GM12878 (cell line): ENCODE results near the gene PLIN3. TPM values are rescaled to one million over a fixed set of nuclear protein-coding genes. Genes with fewer than 3 reads are reported as not detected.

ENCODE experiments used
- ASH2L ChIP-seq: fragments of 300-600, 200-600 bp; sonication (generic); IDR thresholded peaks from 2 replicates; pipeline ENCODE4 v1.6.1; 2017; ENCODE audit warnings: low read depth, mild to moderate bottlenecking, borderline replicate concordance
- CEBPZ ChIP-seq: fragments of 150-350 bp; IDR thresholded peaks from 2 replicates; pipeline ENCODE4 v1.6.1; 2016; ENCODE audit warnings: low read depth, low read length
- DPF2 ChIP-seq: fragments of 450-650 bp; IDR thresholded peaks from 2 replicates; pipeline ENCODE4 v1.6.1; 2017; ENCODE audit warnings: mild to moderate bottlenecking
- FOS ChIP-seq: IDR thresholded peaks from 3 replicates; pipeline ENCODE4 v1.6.1; 2011; ENCODE audit warnings: borderline replicate concordance; ENCODE audit not compliant: insufficient read length; ENCODE audit errors: extremely low read depth
- FOXK2 ChIP-seq: fragments of 450-650 bp; IDR thresholded peaks from 2 replicates; pipeline ENCODE4 v1.6.1; 2017; ENCODE audit warnings: mild to moderate bottlenecking, moderate library complexity
- NFIC ChIP-seq: IDR thresholded peaks from 2 replicates; pipeline ENCODE4 v1.6.1; 2012; ENCODE audit warnings: low read depth, mild to moderate bottlenecking, inconsistent platforms, low read length, moderate library complexity
- NR2C1 ChIP-seq: fragments of 450-650 bp; IDR thresholded peaks from 2 replicates; pipeline ENCODE4 v1.6.1; 2017; ENCODE audit warnings: antibody characterized with exemption, mild to moderate bottlenecking, moderate library complexity
- NR2C2 ChIP-seq: IDR thresholded peaks from 2 replicates; pipeline ENCODE4 v1.6.1; 2011; ENCODE audit warnings: borderline replicate concordance, low read depth; ENCODE audit not compliant: control insufficient read depth, insufficient read length
- PML ChIP-seq: IDR thresholded peaks from 2 replicates; pipeline ENCODE4 v1.6.1; 2012; ENCODE audit warnings: low read length, inconsistent platforms
- RB1 ChIP-seq: fragments of 450-650 bp; formaldehyde crosslinking; IDR thresholded peaks from 2 replicates; pipeline ENCODE4 v1.6.1; 2017; ENCODE audit warnings: mild to moderate bottlenecking, borderline replicate concordance
- SMAD1 ChIP-seq: fragments of 450-650 bp; IDR thresholded peaks from 2 replicates; pipeline ENCODE4 v1.6.1; 2018; ENCODE audit warnings: mild to moderate bottlenecking, low read depth; ENCODE audit not compliant: partially characterized antibody
- SMARCA5 ChIP-seq: fragments of 450-650 bp; IDR thresholded peaks from 2 replicates; pipeline ENCODE4 v1.6.1; 2017; ENCODE audit warnings: mild to moderate bottlenecking
- TCF12 ChIP-seq: IDR thresholded peaks from 2 replicates; pipeline ENCODE4 v1.6.1; 2011; ENCODE audit warnings: low read depth, mild to moderate bottlenecking, low read length
- TCF3 ChIP-seq: IDR thresholded peaks from 2 replicates; pipeline ENCODE4 v1.6.1; 2012; ENCODE audit warnings: low read depth, mild to moderate bottlenecking, low read length, borderline replicate concordance; ENCODE audit not compliant: insufficient read depth
- TCF7 ChIP-seq: IDR thresholded peaks from 2 replicates; pipeline ENCODE4 v1.6.1; 2014; ENCODE audit warnings: antibody characterized with exemption, borderline replicate concordance
- ZNF207 ChIP-seq: fragments of 450-650 bp; IDR thresholded peaks from 2 replicates; pipeline ENCODE4 v1.6.1; 2014; ENCODE audit warnings: antibody characterized with exemption, mild to moderate bottlenecking, borderline replicate concordance
- polyA plus RNA-seq, 11 experiments: library from polyadenylated mRNA; depleted of rRNA in 4 of 11; unstranded in 6 of 11; stranded (reverse) in 5 of 11; fragments of >200 nt; fragmentation: Nextera tagmentation in 4 of 11; fragmentation: Illumina TruSeq in 1 of 11; extraction: Ambion mirVana in 4 of 11; extraction: Trizol in 1 of 11; gene quantifications; 1 replicate in 1 of 11; 2 replicates in 10 of 11; pipeline versions ENCODE4 v1.2.1 to v1.2.3, GENCODE V29; 2011 to 2016; ENCODE audit warnings: inconsistent platforms in 2 of 11, missing spikeins in 2 of 11, low read depth in 1 of 11
- total RNA-seq, 4 experiments: library from RNA; depleted of rRNA in 3 of 4; stranded (reverse); fragments of >200 nt in 3 of 4; fragmentation: Illumina TruSeq in 1 of 4; extraction: Trizol in 1 of 4; gene quantifications; 2 replicates each; pipeline versions ENCODE4 v1.2.1 to v1.2.3, GENCODE V29; 2013 to 2021
- TF ChIP-seq, protein P1 (sequence below): IDR thresholded peaks from 2 replicates; pipeline ENCODE4 v1.6.1; 2012; ENCODE audit warnings: low read depth, low read length, improper control_type of control experiment
- TF ChIP-seq, protein P2 (sequence below), 3 experiments: IDR thresholded peaks in 2 of 3; conservative IDR thresholded peaks in 1 of 3; 2 replicates each; pipeline ENCODE4 v1.5.1; 2011; ENCODE audit warnings: low read depth in 3 of 3, low read length in 3 of 3, mild to moderate bottlenecking in 3 of 3, control low read depth in 2 of 3, moderate library complexity in 2 of 3, inconsistent platforms in 1 of 3, mixed read lengths in 1 of 3; ENCODE audit not compliant: control insufficient read depth in 2 of 3, insufficient read depth in 1 of 3; ENCODE audit errors: extremely low read depth in 1 of 3
- TF ChIP-seq, protein P3 (sequence below): IDR thresholded peaks from 2 replicates; pipeline ENCODE4 v1.6.1; 2011; ENCODE audit warnings: borderline replicate concordance, low read depth, mild to moderate bottlenecking, moderate library complexity, mixed read lengths, low read length; ENCODE audit not compliant: insufficient read depth; ENCODE audit errors: extremely low read length

Gene PLIN3
- total and polyA plus RNA-seq, 10 of the 15 experiments (the other 5 are each of a cell fraction or from before 2014, with no cell fraction given), result 7.7 to 71.4 (median 66.8) TPM

- peak; percentile 68; the same call in 1 of the 2 replicates for TF ChIP-seq RB1
- TF ChIP-seq PML, result no peak
- TF ChIP-seq, protein P1, sequence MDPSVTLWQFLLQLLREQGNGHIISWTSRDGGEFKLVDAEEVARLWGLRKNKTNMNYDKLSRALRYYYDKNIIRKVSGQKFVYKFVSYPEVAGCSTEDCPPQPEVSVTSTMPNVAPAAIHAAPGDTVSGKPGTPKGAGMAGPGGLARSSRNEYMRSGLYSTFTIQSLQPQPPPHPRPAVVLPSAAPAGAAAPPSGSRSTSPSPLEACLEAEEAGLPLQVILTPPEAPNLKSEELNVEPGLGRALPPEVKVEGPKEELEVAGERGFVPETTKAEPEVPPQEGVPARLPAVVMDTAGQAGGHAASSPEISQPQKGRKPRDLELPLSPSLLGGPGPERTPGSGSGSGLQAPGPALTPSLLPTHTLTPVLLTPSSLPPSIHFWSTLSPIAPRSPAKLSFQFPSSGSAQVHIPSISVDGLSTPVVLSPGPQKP, result no peak
- no peak for TF ChIP-seq ZNF207
- TF ChIP-seq NR2C2, result no peak
- TF ChIP-seq NR2C1, result peak; percentile 47
- TF ChIP-seq FOS, result no peak
- no peak for TF ChIP-seq SMAD1
- TF ChIP-seq SMARCA5, result 0 out of 2 replicates have a peak, but pooled peaks have one; percentile 59
- TF ChIP-seq, protein P2, sequence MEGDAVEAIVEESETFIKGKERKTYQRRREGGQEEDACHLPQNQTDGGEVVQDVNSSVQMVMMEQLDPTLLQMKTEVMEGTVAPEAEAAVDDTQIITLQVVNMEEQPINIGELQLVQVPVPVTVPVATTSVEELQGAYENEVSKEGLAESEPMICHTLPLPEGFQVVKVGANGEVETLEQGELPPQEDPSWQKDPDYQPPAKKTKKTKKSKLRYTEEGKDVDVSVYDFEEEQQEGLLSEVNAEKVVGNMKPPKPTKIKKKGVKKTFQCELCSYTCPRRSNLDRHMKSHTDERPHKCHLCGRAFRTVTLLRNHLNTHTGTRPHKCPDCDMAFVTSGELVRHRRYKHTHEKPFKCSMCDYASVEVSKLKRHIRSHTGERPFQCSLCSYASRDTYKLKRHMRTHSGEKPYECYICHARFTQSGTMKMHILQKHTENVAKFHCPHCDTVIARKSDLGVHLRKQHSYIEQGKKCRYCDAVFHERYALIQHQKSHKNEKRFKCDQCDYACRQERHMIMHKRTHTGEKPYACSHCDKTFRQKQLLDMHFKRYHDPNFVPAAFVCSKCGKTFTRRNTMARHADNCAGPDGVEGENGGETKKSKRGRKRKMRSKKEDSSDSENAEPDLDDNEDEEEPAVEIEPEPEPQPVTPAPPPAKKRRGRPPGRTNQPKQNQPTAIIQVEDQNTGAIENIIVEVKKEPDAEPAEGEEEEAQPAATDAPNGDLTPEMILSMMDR (IDR thresholded peaks at IDR 0.05 in 2 of 3, conservative IDR thresholded peaks at IDR 0.05 in 1 of 3; ENCODE audit: control insufficient read depth in 2 of 3, extremely low read depth in 1 of 3, insufficient read depth in 1 of 3, low read depth in 3 of 3, low read length in 3 of 3), result peak; percentile 88 to 92 (median 88)
- no peak for TF ChIP-seq TCF7
- no peak for TF ChIP-seq TCF3
- no peak for TF ChIP-seq NFIC
- no peak for TF ChIP-seq ASH2L
- TF ChIP-seq CEBPZ, result no peak
- no peak for TF ChIP-seq FOXK2
- TF ChIP-seq, protein P3, sequence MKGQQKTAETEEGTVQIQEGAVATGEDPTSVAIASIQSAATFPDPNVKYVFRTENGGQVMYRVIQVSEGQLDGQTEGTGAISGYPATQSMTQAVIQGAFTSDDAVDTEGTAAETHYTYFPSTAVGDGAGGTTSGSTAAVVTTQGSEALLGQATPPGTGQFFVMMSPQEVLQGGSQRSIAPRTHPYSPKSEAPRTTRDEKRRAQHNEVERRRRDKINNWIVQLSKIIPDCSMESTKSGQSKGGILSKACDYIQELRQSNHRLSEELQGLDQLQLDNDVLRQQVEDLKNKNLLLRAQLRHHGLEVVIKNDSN, result no peak
- no peak for TF ChIP-seq DPF2
- TF ChIP-seq TCF12, result no peak
Measured at GRCh38 chr19:4851551-4852290, 15.7 kb downstream of the PLIN3 start (continued).
